GM19328 (cell line): ENCODE measurements around the gene DOCK3.
"Not testable (repeated sequence)": the region's sequence is repeated elsewhere in the genome, so short reads cannot be mapped to it uniquely, and the experiment has no call there.

Experiments
- ATAC-seq: cut with Tn5 transposase; IDR thresholded peaks from one replicate; pipeline ENCODE4 v1.9.1; 2021; ENCODE audit warnings: mild to moderate bottlenecking, moderate library complexity; ENCODE audit not compliant: unreplicated experiment

The DOCK3 gene

DNA sequence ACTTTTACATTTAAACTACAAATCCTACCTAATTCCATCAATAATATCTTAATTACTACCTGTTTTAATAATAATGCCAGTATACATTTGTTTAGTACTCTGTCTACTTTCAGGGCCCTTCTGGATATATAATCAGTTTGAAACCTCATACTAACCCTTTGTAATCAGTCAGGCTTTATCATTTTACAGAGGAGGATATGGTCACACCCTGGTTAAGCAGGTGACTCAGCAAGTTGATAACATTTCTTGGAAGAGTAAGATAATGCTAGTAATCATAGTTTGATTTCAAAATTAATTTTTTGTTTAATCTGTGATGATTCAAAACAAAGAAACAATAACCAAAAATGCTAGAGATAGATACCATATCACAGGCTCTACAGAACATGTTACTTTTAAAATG, 502.2 kb downstream of the DOCK3 start:
- ATAC-seq, result no peak

DNA sequence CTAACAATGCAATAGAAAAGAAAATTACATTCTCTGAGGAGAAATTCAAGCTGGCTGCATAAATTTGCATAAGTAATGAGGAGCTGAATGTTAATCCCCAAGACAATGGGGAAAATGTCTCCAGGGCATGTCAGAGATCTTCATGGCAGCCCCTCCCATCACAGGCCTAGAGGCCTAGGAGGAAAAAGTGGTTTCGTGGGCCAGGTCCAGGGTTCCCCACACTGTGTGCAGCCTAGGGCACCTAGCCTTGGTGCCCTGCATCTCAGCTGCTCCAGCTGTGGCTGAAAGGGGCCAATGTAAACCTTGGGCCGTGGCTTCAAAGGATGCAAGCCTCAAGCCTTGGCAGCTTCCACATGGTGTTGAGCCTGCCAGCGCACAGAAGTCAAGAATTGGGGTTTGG, 511.7 kb downstream of the DOCK3 start:
- not testable (repeated sequence) for ATAC-seq

DNA sequence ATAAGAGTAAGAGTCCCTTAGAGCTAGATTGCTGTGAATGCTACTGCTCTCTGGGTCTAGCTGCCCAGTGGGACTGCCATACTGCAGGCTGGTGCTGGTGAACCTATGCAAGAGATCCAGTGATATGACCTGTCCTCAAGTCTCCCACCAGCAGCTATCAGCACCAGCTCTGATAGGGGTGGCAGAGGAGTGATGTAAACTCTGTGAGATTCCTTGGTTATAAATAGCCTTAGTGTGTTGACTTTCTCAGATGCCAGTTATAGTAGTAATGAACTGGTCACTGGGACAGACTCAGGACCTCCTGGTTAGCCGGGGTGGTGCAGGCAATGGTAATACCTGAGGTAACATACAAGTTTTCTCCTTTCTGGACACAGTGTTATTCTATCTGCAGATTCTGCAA, 515.5 kb downstream of the DOCK3 start:
- ATAC-seq, result no peak

DNA sequence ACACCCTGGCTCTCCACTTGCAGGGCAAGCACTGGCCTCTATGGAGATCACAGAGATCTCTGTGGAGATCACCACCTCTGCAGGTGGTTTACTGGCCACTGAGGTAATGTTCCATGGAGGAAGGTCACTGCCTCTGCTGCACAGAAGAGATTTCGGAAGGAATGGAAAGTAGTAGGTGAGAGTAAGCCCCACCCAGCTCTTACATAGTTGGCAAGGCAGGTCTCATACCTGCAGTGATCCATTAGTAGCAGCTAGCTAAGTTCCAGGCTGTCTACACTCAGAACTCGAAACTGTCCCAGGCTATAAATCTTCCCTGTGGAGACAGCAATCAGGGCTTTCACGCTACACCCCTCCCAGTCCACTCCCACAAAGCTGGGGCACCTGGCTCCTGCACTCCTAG, 516.1 kb downstream of the DOCK3 start:
- no peak for ATAC-seq

DNA sequence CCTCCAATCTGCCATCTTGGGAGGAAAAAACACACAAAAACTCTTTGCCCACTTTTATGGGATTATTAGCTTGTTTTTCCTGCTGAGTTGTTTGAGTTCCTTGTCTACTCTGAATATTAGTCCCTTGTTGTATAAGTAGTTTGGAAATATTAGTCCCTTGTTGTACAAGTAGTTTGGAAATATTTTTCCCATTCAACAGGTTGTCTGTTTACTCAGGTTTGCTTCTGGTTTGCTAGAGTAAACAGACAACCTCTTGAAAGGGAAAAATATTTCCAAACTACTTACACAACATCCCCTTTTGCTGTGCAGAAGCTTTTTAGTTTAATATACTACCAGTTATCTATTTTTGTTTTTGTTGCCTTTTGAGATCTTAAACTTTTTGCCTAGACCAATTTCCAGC, 517.0 kb downstream of the DOCK3 start:
- ATAC-seq, result no peak

DNA sequence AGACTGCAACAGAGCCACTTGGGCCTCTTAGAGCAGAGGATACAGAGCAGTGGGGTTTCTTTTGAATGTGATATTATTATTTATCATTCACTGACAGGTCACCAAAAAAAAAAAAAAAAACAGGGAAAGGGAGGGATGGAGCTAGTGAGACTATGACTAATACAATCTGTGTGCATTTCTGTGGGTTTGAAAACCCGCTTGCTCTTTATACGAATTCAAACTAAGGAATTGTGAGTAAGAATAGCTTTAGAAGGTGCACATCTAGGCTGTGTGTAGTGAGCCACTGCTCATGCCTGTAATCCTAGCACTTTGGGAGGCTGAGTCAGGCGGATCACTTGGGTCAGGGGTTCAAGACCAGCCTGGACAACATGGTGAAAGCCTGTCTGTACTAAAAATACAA, 523.8 kb downstream of the DOCK3 start:
- ATAC-seq, result no peak

DNA sequence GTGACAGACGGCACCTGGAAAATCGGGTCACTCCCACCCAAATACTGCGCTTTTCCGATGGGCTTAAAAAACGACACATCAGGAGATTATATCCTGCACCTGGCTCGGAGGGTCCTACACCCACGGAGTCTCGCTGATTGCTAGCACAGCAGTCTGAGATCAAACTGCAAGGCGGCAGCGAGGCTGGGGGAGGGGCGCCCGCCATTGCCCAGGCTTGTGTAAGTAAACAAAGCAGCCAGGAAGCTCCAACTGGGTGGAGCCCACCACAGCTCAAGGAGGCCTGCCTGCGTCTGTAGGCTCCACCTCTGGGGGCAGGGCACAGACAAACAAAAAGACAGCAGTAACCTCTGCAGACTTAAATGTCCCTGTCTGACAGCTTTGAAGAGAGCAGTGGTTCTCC, 524.6 kb downstream of the DOCK3 start:
- not testable (repeated sequence) for ATAC-seq

DNA sequence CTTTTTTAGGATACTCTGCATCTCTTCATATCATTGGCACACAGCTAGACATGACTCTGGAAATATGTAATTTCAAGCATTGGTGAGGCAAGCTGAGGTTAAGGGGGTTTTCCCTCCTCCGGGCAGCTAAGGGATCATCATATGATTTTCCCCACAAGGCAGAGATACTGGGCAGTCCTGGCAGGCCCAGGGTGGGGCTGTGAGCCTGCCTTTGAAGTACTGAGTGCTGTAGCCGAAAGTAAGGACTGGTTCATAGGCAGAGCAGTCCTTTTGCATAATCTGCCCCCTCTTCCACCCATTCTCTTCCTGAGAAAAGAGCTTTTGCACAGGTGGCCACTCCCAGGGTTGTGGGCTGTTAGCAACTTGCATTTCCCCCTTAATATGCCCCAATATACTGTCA, 541.6 kb downstream of the DOCK3 start:
- no peak for ATAC-seq

DNA sequence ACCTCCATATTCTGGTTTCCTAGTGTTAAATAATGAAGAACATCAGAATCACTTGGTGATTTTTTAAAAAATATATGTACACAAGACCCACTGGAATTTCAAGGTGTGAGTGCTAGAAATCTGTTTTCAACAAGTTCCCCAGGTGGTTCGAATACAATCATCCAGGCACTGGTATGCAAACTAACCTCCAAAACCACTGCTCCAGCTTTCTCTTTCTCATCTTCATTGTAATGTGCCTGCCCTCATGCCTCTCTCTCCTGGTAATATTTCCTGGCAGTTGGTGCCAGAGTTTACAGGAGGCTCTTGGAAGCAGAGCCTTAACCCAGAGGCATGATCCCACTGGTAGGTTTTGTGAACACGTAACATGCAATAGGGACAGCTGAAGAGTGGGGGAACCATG, 547.2 kb downstream of the DOCK3 start:
- no peak for ATAC-seq

DNA sequence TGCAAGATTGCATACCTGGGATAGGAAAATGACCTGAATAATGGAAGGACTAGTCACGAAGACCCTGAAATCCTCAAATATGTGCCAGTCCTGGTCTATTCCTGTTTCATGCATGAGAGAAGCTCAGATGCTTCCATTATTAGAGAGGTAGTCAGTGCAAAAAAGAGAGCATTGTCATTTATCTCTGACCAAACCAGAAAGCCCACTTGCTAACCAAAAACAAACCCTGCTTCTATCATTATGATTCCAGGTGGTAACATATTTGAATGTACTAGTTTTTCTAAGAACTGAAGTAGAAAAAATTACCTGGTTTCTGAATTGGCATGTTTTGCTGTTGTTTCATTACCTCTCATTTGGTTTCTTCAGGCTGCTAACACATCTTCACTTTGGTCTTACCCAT, 549.6 kb downstream of the DOCK3 start:
- no peak for ATAC-seq

DNA sequence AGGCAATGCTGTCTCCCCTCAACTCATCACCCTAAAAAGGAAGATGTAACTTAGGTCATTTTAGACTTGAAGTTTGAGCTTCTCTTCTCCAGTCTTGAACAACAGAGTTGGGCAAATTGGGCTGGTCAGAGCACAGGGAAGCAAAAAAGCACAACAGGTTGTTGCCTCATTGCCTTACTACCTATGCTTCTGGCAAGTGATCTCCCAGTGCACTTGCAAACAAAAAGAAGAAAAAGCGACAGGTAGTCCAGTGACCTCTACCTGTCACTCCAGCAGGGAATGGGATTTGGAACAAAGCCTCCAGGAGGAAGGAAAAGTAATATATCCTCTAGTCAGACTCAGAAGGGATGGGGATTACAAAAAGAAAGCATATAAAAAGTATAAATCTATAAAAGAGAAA, 550.1 kb downstream of the DOCK3 start:
- no peak for ATAC-seq

DNA sequence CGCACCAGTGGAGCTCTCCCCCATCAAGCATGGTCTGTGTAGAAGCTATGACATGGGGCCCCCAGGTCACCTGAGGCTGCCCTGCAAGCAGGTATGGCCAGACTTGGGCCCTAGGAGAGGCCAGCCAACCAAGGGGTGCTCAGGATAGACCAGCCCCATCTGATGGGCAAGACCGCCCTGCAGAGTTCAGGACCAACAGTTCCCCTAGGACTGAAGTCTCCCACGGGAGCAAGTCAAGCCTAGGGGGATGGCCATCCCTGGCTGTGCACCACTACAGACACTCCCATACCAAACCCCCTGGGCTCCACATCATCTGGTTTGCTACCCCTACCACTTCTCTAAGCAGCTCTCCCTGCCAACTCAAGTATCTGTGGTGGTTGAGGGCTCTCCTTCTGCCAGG, 568.2 kb downstream of the DOCK3 start:
- no peak for ATAC-seq

DNA sequence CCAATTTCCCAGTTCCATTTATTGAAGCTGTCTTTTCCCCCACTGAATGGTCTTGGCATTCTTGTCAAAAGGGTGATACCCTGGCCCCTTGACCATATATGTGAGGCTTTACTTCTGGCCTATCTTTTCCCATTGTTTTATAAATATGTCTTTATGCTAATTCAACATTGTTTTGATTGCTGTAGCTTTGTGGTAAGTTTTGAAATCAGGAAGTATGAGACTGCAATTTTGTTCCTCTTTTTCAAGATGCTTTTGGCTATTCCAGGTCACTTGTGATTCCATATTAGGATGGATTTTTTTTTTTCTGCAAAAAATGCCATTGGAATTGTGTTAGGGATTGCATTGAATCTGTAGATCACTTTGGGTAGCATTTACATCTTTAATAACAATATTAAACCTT, 569.2 kb downstream of the DOCK3 start:
- no peak for ATAC-seq

DNA sequence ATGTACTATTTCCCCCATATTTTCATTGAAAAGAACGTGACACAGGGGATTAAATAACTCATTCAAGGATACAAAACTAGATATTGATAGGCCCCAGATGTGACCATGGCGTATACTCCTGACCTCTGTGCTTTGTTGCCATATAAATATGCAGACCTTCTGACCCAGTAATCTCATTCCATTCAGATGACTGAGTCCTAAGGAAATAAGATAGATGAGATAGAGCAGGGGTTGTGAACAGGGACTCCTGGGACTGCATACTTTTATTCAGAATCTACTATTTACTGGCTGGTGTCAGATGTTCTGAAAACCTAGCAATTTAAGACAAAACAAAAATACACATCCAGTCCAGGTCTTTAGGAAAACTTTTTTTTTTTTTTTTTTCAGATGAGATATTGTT, 571.1 kb downstream of the DOCK3 start:
- ATAC-seq, result no peak

DNA sequence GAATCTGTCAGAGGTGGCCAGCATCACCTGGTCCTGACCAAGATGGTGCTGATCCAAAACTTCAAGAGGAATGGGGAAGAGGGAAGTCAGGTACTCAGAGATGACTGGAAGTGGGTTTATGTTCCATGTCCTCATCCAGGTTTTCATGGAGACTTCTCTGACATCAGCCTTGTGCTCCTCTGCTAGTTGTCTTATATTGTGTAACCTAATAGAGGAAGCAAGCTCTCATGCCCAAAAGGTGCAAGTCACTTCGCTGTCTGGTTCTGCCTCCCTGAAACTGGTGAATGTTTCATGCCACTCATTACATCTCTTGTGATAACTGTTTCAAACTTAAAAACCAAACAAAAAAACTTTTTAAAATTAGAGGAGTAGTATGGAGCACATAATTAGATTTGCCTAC, 583.1 kb downstream of the DOCK3 start:
- ATAC-seq, result no peak

DNA sequence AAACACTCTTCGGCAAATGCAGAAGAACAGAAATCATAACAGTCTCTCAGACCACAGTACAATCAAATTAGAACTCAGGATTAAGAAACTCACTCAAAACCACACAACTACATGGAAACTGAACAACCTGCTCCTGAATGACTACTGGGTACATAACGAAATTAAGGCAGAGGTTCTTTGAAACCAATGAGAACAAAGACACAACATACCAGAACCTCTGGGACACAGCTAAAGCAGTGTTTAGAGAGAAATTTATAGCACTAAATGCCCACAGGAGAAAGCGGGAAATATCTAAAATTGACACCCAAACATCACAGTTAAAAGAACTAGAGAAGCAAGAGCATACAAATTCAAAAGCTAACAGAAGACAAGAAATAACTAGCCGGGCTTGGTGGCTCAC, 589.4 kb downstream of the DOCK3 start:
- not testable (repeated sequence) for ATAC-seq

DNA sequence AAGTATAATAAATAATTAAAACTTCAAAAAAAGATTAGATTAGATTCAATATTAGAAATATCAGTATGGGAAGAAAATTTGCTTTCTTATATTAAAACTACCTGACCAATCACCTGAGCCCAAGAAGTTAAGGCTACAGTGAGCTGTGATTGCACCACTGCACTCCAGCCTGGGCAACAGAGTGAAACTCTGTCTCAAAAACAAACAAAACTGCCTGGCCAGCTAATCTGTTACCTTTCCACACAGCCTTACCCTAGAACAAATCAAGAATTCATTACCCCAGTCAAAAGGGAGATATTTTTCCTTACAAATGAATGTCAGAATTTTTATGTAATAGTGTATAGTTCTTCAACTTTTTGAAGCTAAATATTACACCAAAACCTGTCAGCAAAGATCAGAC, 593.4 kb downstream of the DOCK3 start:
- ATAC-seq, result no peak

DNA sequence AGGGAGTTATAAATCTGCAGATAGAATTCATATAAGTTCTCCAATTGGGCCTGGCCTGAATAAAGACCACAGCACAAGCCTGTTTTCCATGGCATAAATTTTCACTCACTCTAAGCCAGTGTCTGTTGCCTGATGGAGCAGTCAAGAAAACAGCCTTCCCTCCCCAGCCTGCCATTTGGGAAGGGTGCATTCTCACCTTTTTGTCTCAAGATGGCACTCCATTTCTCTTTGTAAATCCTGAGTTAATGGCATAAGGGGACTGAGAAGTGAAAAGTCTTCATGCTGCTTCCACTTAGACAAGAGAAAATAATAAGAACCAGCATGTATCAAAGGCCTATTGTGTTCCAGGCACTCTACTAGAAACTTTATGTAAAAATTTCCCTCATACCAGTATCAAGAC, 594.7 kb downstream of the DOCK3 start:
- no peak for ATAC-seq

DNA sequence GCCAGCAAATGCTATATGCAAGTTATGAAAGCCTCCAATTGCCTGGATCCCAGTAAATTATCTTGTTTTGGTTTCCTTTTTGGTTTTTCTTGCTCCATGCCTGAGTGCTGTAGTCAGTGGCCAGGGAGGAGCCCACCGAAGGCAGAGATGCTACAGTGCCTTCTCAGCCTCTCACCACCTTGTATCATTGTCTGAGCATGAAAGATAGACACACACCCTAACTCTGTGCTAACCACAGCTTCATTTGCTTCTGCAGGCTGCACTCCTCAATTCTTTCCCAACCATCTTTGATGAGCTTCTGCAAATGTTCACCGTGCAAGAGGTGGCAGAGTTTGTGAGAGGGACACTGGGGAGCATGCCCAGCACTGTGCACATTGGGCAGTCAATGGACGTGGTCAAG, 595.8 kb downstream of the DOCK3 start:
- no peak for ATAC-seq

DNA sequence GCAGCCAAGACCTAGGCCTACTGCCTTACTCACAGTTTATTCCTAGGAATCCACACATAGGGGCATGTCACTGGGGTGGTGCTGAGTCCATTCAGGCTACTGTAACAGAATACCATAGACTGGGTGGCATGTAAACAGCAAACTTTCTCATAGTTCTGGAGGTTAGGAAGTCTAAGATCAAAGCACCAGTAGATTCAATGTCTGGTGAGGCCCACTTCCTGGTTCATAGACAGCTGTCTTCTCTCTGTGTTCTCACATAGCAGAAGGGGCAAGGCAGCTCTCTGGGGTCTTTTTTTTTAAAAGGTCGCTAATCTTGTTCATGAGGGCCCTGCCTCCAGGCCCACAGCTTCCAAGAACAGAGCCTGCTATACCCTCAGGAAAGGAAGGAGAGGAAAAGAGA, 596.4 kb downstream of the DOCK3 start:
- no peak for ATAC-seq

DNA sequence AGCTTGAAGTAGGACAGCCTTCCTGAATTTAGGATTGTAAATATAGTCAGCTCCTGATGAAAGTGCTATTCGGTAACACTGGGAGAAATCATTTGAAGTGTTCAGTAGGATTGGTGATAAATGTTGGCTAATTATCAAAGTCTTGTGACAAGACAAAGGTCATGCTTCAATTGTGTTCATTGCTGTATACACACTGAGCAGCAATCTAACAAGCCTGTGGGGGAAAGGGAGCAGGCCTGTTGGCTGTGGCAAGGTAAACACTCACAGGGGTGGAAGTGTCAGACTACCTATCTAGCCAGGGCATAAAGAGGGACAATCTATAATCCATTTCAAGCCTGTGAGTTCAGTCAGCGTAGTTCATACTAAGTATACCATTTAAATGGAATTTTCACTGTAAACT, 599.3 kb downstream of the DOCK3 start:
- ATAC-seq, result no peak

DNA sequence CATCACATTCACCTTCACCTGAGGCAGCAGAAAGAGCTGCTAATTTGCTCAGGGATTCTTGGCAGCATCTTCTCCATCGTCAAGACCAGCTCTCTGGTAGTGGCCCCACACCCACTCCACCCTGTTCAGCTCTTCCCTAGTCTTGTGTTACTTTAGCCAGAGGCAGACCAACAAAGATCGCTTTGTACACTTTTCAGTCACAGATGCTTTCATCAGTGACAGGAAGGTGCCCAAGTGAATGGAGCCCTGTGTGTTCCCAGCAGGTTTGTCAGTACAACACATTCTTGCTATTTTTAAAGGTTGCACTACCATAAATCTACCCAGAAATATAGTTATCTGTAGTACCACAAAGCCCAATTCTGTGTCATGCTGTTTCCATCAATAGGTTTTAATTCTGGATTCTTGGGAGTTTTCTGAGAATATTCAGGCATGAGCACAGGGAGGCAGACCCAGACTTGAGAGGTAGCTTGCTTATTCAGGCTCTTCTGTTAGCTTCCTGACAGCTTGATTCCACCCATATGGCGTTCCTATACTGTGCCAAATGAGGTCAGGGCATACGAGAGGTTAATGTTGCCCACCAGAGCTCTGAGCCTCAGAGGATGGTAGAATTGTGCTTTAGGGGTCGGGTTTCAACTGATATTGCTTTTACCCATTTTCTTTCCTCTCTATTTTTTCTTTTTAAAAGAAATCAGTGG, 600.5 kb downstream of the DOCK3 start:
- no peak for ATAC-seq

DNA sequence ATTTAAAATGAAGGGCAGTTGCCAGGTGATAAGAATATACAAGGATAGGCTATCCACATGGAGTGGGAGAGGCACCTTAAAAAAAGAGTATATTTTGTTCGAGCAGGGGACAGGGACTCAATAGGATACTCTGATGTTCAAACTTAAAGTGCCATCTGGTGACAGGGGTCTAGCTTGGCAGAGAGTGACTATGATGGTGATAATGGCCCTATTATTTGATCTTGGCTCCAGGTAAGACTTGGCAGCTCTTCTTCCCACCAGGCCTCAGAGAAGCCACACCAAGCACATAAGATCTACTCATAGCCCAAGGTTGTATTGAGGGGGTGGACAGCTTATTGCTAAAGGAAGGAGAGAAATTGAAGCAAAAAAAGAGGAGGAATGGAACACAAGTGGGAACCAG, 601.3 kb downstream of the DOCK3 start:
- ATAC-seq, result no peak

DNA sequence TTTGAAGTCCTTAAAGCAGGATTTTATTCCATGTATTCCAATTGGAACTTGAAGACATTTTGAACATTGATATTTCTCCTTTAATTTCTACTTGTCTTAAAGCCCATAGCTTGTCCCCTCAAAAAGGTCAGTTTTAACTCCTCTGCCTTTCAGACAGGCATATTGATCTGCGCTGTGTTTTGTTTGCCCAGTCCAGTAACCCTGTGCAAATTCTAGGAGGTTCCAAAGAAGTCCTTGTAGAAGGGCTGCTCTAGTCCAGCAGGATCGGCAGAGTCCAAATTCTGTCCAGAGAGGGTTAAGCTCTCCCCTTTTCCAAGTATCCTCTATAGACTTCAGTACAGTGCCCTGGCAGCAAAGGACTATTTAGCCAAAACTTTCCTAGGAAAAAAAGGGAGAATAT, 604.7 kb downstream of the DOCK3 start:
- ATAC-seq, result no peak
